Cardiac muscle cell (in vitro differentiated cells and primary cell): Measurements from ENCODE around the gene FSIP1. TPM values are rescaled to one million over a fixed set of nuclear protein-coding genes. Genes with fewer than 3 reads are reported as not detected.

Experiments
- DNase-seq, 2 donors: peaks; one replicate each; pipeline versions ENCODE4 v3.0.0 to v3.0.0-alpha.2; 2010 to 2017; ENCODE audit warnings: low read depth in 1 of 2, low spot score in 1 of 2
- H3K27ac ChIP-seq: fragments of 200-600 bp; sonication (generic); 2 replicates; pipeline ENCODE4 v1.5.1; 2016
- H3K27me3 ChIP-seq: fragments of 200-600 bp; sonication (generic); 2 replicates; pipeline ENCODE4 v1.6.0; 2016; ENCODE audit warnings: control low read depth
- H3K36me3 ChIP-seq: fragments of 200-600 bp; sonication (generic); 2 replicates; pipeline ENCODE4 v1.5.1; 2016; ENCODE audit warnings: control low read depth
- H3K4me1 ChIP-seq: fragments of 200-600 bp; sonication (generic); 2 replicates; pipeline ENCODE4 v1.8.1; 2017; ENCODE audit warnings: low read depth, mild to moderate bottlenecking, mixed run types
- H3K4me3 ChIP-seq: fragments of 200-600 bp; sonication (generic); 2 replicates; pipeline ENCODE4 v1.5.1; 2016; ENCODE audit warnings: mild to moderate bottlenecking
- H3K9me3 ChIP-seq: fragments of 200-600 bp; sonication (generic); 2 replicates; pipeline ENCODE4 v1.5.1; 2017; ENCODE audit warnings: low read depth, mild to moderate bottlenecking, control low read depth
- CTCF ChIP-seq: IDR thresholded peaks from 2 replicates; pipeline ENCODE4 v1.5.1; 2012; ENCODE audit warnings: low read depth, mild to moderate bottlenecking, low read length
- polyA plus RNA-seq: library from polyadenylated mRNA; unstranded; fragments of >200 nt; fragmentation: Nextera tagmentation; extraction: Ambion mirVana; gene quantifications from 2 replicates; pipeline ENCODE4 v1.2.1, GENCODE V29; 2016
- total RNA-seq: library from RNA; depleted of rRNA; stranded (reverse); fragments of >200 nt; gene quantifications from 2 replicates; pipeline ENCODE4 v1.2.3, GENCODE V29; 2016

Gene FSIP1
- total and polyA plus RNA-seq, 2 experiments from 2014 or later: 0.15 to 0.33 TPM

- Histone ChIP-seq H3K4me1 (peaks cover 25% of the 10 kb centered on the region), H3K27me3 (no peaks in the 10 kb centered on the region), H3K4me3 (no peak overlapping the region), H3K36me3 (no peaks in the 10 kb centered on the region), H3K27ac (no peak overlapping the region), H3K9me3 (no peaks in the 10 kb centered on the region)
- TF ChIP-seq CTCF: no peak
- DNase-seq: no peak
Observed at GRCh38 chr15:39646425-39646824, 136.2 kb downstream of the FSIP1 start.

DNA sequence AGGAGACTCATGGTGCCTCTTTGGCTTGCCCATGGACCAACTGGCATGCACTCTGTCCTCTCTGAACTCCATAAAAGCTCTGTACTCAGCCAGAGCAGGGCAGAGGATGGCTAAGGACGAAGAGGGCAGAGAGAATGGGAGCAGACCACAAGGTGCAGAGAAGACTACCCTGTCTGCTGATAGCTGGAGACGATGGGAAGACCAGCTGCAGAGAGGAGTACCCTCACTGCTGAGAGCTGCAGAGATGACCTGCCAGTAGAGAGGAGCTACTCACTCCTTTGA is 136.7 kb downstream of the FSIP1 start:
- no peaks in the 10 kb centered on the region for H3K36me3 ChIP-seq
- peaks cover 26% of the 10 kb centered on the region for H3K4me1 ChIP-seq
- H3K9me3 ChIP-seq: no peaks in the 10 kb centered on the region
- H3K27me3 ChIP-seq: no peaks in the 10 kb centered on the region
- TF ChIP-seq CTCF: no peak
- H3K4me3 ChIP-seq: no peak overlapping the region
- H3K27ac ChIP-seq: peak overlapping the region; percentile 38
- no peak for DNase-seq

DNA sequence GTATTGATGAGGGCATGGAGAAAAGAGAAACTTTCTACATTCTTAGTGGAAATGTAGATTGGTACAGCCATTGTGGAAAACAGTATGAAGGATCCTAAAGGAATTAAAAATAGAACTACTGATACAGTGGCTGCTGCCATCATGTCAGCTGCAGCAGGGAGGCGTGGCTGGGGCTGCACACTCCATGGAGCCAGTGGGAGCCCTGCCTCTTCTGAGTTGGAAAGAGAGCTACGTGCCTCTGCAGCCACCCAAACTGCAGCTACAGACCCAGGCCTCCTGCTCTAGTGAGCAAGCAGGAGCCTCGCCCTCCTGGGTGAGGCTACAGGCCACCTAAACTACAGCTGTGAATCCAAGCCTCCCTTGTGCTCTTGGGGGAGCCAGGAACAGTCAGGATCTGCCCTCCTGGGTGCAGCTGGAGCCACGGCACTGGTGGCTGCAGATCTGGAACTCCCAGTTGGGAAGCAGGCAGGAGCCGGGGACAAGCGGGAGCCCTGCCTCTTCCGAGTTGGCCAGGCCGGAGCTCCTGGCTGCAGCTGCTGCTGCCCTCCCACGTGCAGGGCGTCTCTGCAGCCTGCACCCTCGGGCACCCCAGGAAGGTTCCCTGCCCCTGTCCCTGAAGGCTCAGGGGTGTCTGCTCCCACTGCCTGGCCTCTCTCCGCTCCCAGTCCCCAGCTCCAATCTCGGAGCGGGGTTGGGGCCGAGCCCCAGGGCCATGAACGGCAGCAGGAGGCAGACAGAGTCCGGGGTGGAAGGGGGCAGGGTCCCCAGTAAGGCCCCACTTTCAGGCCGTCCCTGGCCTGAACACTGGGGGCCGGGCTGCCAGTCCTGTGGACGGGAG is 137.3 kb downstream of the FSIP1 start:
- no peak for TF ChIP-seq CTCF
- Histone ChIP-seq H3K27ac (peak overlapping the region; percentile 38), H3K4me1 (peaks cover 26% of the 10 kb centered on the region), H3K9me3 (no peaks in the 10 kb centered on the region), H3K4me3 (no peak overlapping the region), H3K36me3 (no peaks in the 10 kb centered on the region), H3K27me3 (no peaks in the 10 kb centered on the region)
- peak in 1 of 2 donors; percentile 53 for DNase-seq

GRCh38 chr15:39644136-39644535 is 138.5 kb downstream of the FSIP1 start:
- H3K27ac ChIP-seq: peak overlapping the region; percentile 38
- DNase-seq: no peak
- H3K27me3 ChIP-seq: no peaks in the 10 kb centered on the region
- no peak overlapping the region for H3K4me3 ChIP-seq
- H3K36me3 ChIP-seq: no peaks in the 10 kb centered on the region
- H3K9me3 ChIP-seq: no peaks in the 10 kb centered on the region
- no peak for TF ChIP-seq CTCF
- peaks cover 26% of the 10 kb centered on the region for H3K4me1 ChIP-seq

DNA sequence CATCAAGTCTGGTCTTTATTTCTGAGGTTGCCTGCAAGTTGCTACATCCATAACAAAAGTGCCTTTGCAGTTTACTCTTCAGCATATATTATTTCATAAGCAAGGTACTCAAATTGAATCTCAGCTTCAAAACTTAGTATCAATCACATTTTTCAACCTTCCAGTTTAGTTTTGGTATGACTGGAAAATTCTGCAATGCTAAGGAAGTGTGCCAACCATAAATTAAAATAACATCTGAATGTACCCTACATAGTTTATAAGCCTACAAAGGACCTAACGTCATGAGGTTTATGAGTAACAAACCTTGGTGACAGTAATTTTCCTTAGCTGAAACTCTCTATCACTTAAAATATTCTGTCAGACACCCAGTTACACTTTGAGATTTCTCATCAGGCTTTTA is 138.9 kb downstream of the FSIP1 start:
- DNase-seq: no peak
- Histone ChIP-seq H3K4me3 (no peak overlapping the region), H3K27ac (no peak overlapping the region), H3K4me1 (peaks cover 26% of the 10 kb centered on the region), H3K9me3 (no peaks in the 10 kb centered on the region), H3K27me3 (no peaks in the 10 kb centered on the region), H3K36me3 (no peaks in the 10 kb centered on the region)
- TF ChIP-seq CTCF: no peak
